Activated T-cell treated with anti-CD3 and anti-CD28 coated beads, Interleukin-2, amount 50 U/mL, for 48 hours (primary cell): ENCODE data around the gene CD209.
"Not testable (repeated sequence)": the region's sequence is repeated elsewhere in the genome, so short reads cannot be mapped to it uniquely, and the experiment has no call there.

ENCODE experiments used
- DNase-seq, 2 experiments: peaks; one replicate each; pipeline ENCODE4 v3.0.0-alpha.2; 2020

The CD209 gene

GRCh38 chr19:7746903-7747884 lies at the start of gene CD209:
Gene CD209 (minus strand): TSS chr19:7747534. CDS start chr19:7747511, 23 bp downstream.
- DNase-seq, result no peak

GRCh38 chr19:7795555-7796161 lies 48.3 kb upstream of the CD209 start:
- no peak for DNase-seq

GRCh38 chr19:7793493-7793892 lies 46.2 kb upstream of the CD209 start:
- DNase-seq, result no peak

- DNase-seq, result not testable (repeated sequence)
Observed at GRCh38 chr19:7792701-7793100, 45.4 kb upstream of the CD209 start.

GRCh38 chr19:7792281-7792680 lies 44.9 kb upstream of the CD209 start:
- no peak for DNase-seq

GRCh38 chr19:7790416-7790815 lies 43.1 kb upstream of the CD209 start:
- DNase-seq, result no peak

- DNase-seq, result peak in 1 of 2 experiments; percentile 42
Observed at GRCh38 chr19:7789447-7789846, 42.1 kb upstream of the CD209 start.

GRCh38 chr19:7788933-7789323 lies 41.6 kb upstream of the CD209 start:
- DNase-seq, result no peak

- no peak for DNase-seq
Observed at GRCh38 chr19:7788178-7788932, 41.0 kb upstream of the CD209 start.

GRCh38 chr19:7787602-7788177 lies 40.4 kb upstream of the CD209 start:
- DNase-seq, result no peak

- DNase-seq, result no peak
Observed at GRCh38 chr19:7787141-7787540, 39.8 kb upstream of the CD209 start.

- no peak for DNase-seq
Observed at GRCh38 chr19:7784856-7785255, 37.5 kb upstream of the CD209 start.

- DNase-seq, result no peak
Observed at GRCh38 chr19:7783991-7784423, 36.7 kb upstream of the CD209 start.

GRCh38 chr19:7781157-7781556 lies 33.8 kb upstream of the CD209 start:
- DNase-seq, result no peak

- DNase-seq, result no peak
Observed at GRCh38 chr19:7779631-7780486, 32.5 kb upstream of the CD209 start.

GRCh38 chr19:7778081-7778480 lies 30.7 kb upstream of the CD209 start:
- no peak for DNase-seq

- DNase-seq, result no peak
Observed at GRCh38 chr19:7775761-7776160, 28.4 kb upstream of the CD209 start.

- DNase-seq, result no peak
Observed at GRCh38 chr19:7773841-7774240, 26.5 kb upstream of the CD209 start.

GRCh38 chr19:7772752-7773291 lies 25.5 kb upstream of the CD209 start:
- DNase-seq, result peak; percentile 44 to 46

GRCh38 chr19:7771072-7771471 lies 23.7 kb upstream of the CD209 start:
- no peak for DNase-seq

GRCh38 chr19:7769171-7769570 lies 21.8 kb upstream of the CD209 start:
- no peak for DNase-seq

- DNase-seq, result no peak
Observed at GRCh38 chr19:7767487-7767886, 20.2 kb upstream of the CD209 start.
